ENCODE data around the gene RAE1. TPM values are rescaled to one million over a fixed set of nuclear protein-coding genes. Genes with fewer than 3 reads are reported as not detected.

RAE1 gene
- total RNA-seq, 1 experiment from 2014 or later = 53.1 TPM

DNA sequence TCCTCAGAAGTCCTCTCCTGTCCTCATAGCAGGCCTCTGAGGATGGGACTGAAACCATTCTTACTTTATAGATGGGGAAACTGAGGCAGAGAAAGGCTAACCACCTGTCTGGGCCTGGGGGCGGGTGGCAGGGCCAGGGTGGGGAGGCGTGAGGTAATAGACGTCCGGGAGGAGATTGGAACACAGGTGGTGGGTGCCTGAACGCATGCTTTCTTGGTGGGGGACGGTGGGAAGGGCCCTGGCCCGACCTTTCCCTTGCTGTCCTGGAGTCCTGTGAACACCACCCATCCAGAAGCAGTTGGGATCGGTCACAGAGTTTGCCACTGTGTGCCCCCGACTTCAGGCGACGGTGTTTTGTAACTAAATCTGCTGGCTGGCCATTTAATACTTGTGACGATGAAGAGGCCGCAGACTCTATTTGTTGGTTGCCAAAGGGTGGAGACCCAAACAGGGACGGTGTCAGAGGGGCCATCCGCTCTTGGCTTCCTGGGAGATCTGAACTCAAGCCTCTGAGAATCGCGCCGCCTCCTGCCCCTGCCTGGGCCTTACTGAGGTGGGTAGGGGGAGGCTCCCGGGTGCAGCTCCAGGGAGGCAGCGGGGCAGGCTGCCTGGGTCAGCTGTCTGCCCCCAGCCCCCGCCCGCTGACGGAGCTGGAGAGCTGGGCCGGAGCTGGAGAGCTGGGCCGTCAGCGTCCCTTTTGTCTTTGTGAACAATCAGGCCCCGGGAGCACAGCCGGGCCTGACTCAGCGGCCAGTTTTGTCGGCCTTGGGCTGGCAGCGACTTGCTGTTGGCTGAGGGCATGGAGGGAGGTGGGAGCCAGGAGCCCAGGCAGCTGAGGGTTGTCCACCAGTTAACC, 44.3 kb downstream of the RAE1 start:
- Mint-ChIP-seq H3K27me3 (ENCODE audit: low read depth) (peaks cover 3% of the 10 kb centered on the region; the same call in 1 of the 2 replicates), H3K36me3 (ENCODE audit: insufficient read depth in 1 of 3, low read depth in 3 of 3) (peaks cover 32 to 59% (median 58%) of the 10 kb centered on the region in 3 experiments), H3K4me3 (peak overlapping the region in 1 of 2 experiments; percentile 8; a peak in 2 of 5 replicates), H3K27ac (peak overlapping the region; percentile 90 to 94 (median 92)), H3K9me3 (no peaks in the 10 kb centered on the region), H3K4me1 (peaks cover 43 to 56% of the 10 kb centered on the region in 2 experiments)
- Histone ChIP-seq H2BK20ac (ENCODE audit: low read depth, low read length, poor library complexity, severe bottlenecking) (no peak overlapping the region), H3K27ac (ENCODE audit: insufficient read length, low read depth, low read length) (no peak overlapping the region), H4K5ac (ENCODE audit: insufficient read length, low read depth, low read length) (no peak overlapping the region), H4K8ac (replicated peaks; ENCODE audit: insufficient read length, low read depth, low read length) (no peak overlapping the region), H3K23me2 (ENCODE audit: insufficient read length, low read depth, low read length, poor library complexity, severe bottlenecking) (peaks cover 13% of the 10 kb centered on the region), H3K14ac (ENCODE audit: insufficient read depth, low read length) (no peak overlapping the region), H2BK12ac (ENCODE audit: insufficient read length, low read depth, low read length) (no peak overlapping the region), H3K4me1 (ENCODE audit: insufficient read depth, low read length) (no peaks in the 10 kb centered on the region), H3K9ac (ENCODE audit: extremely low read depth, insufficient read length, low read length) (no peak overlapping the region), H2BK120ac (ENCODE audit: low read depth, low read length, poor library complexity, severe bottlenecking) (no peak overlapping the region), H3K27me3 (ENCODE audit: insufficient read depth, low read length) (no peaks in the 10 kb centered on the region), H3K9me3 (ENCODE audit: control insufficient read depth, low read depth, low read length) (no peaks in the 10 kb centered on the region), H3K4ac (ENCODE audit: low read depth, low read length) (no peak overlapping the region), H3T11ph (ENCODE audit: low read length) (no peak overlapping the region), H2BK5ac (ENCODE audit: insufficient read length, low read length) (no peak overlapping the region), H3K4me2 (ENCODE audit: insufficient read depth, insufficient read length, low read length) (no peak overlapping the region), H4K91ac (ENCODE audit: insufficient read length, low read depth, low read length) (no peak overlapping the region), H2BK15ac (ENCODE audit: low read depth, low read length) (no peak overlapping the region), H3K23ac (ENCODE audit: insufficient read length, low read depth, low read length) (no peak overlapping the region), H2AFZ (ENCODE audit: low read length) (no peak overlapping the region), H4K20me1 (ENCODE audit: control insufficient read depth, insufficient read depth, insufficient read length) (no peaks in the 10 kb centered on the region), H3K56ac (ENCODE audit: insufficient read length, low read depth, low read length) (no peak overlapping the region), H3K79me1 (ENCODE audit: insufficient read depth, low read depth, low read length, poor library complexity, severe bottlenecking) (peaks cover 6% of the 10 kb centered on the region), H2AK5ac (ENCODE audit: insufficient read length, low read length) (no peak overlapping the region), H3K79me2 (ENCODE audit: insufficient read depth, low read length) (no peaks in the 10 kb centered on the region; the same call in 1 of the 2 replicates), H3K18ac (ENCODE audit: insufficient read length, low read depth, low read length) (no peak overlapping the region)
- TF ChIP-seq, protein P1, sequence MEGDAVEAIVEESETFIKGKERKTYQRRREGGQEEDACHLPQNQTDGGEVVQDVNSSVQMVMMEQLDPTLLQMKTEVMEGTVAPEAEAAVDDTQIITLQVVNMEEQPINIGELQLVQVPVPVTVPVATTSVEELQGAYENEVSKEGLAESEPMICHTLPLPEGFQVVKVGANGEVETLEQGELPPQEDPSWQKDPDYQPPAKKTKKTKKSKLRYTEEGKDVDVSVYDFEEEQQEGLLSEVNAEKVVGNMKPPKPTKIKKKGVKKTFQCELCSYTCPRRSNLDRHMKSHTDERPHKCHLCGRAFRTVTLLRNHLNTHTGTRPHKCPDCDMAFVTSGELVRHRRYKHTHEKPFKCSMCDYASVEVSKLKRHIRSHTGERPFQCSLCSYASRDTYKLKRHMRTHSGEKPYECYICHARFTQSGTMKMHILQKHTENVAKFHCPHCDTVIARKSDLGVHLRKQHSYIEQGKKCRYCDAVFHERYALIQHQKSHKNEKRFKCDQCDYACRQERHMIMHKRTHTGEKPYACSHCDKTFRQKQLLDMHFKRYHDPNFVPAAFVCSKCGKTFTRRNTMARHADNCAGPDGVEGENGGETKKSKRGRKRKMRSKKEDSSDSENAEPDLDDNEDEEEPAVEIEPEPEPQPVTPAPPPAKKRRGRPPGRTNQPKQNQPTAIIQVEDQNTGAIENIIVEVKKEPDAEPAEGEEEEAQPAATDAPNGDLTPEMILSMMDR (conservative IDR thresholded peaks at IDR 0.05) = no peak
- WGBS (ENCODE audit: extremely low coverage, insufficient read length, low lambda C conversion rate) = no CpG with 5 or more reads among the region's 31 CpGs
- peak; percentile 66 for DNase-seq
